Tibial artery (tissue), 4 donors: Measurements from ENCODE around the gene EDDM3A.
"Not testable (repeated sequence)": the region's sequence is repeated elsewhere in the genome, so short reads cannot be mapped to it uniquely, and the experiment has no call there.

Source experiments
- DNase-seq, 2 donors: peaks; one replicate each; pipeline ENCODE4 v3.0.0-alpha.2; 2019
- H3K27ac ChIP-seq, 2 donors: fragments of 200-600 bp; sonication (generic) in 1 of 2; 1 replicate in 1 of 2; 2 replicates in 1 of 2; pipeline ENCODE4 v1.5.1; 2018 to 2019; ENCODE audit warnings: mild to moderate bottlenecking in 1 of 2
- H3K27me3 ChIP-seq, 2 donors: fragments of 200-600 bp; sonication (generic) in 1 of 2; one replicate each; pipeline versions ENCODE4 v1.5.1 to v1.6.0; 2016 to 2019
- H3K36me3 ChIP-seq, 3 donors: fragments of 200-600 bp; sonication (generic) in 2 of 3; one replicate each; pipeline ENCODE4 v1.5.1; 2016 to 2019; ENCODE audit warnings: mild to moderate bottlenecking in 2 of 3
- H3K4me1 ChIP-seq, 4 donors: fragments of 200-600 bp; sonication (generic) in 2 of 4; 1 replicate in 3 of 4; 2 replicates in 1 of 4; pipeline ENCODE4 v1.5.1; 2016 to 2019
- H3K4me3 ChIP-seq, 2 donors: fragments of 200-600 bp; sonication (generic) in 1 of 2; 1 replicate in 1 of 2; 2 replicates in 1 of 2; pipeline ENCODE4 v1.5.1; 2018 to 2019; ENCODE audit warnings: mild to moderate bottlenecking in 2 of 2
- H3K9me3 ChIP-seq, 3 donors: fragments of 200-600 bp; sonication (generic) in 1 of 3; one replicate each; pipeline ENCODE4 v1.5.1; 2016 to 2019
- intact Hi-C: fragments of 100-400 bp; cut with DNase I; formaldehyde crosslinking; loops from one replicate; pipeline ENCODE4 v1.15.0; 2023; ENCODE audit warnings: low total_unique reads
- TF ChIP-seq, protein P1 (sequence below), 2 experiments: fragments of 200-600 bp in 1 of 2; fragments of 450-650 bp in 1 of 2; IDR thresholded peaks; one replicate each; pipeline ENCODE4 v1.5.1; 2017 to 2019; ENCODE audit warnings: antibody characterized with exemption in 2 of 2, mild to moderate bottlenecking in 1 of 2, moderate library complexity in 1 of 2

Gene EDDM3A

DNA sequence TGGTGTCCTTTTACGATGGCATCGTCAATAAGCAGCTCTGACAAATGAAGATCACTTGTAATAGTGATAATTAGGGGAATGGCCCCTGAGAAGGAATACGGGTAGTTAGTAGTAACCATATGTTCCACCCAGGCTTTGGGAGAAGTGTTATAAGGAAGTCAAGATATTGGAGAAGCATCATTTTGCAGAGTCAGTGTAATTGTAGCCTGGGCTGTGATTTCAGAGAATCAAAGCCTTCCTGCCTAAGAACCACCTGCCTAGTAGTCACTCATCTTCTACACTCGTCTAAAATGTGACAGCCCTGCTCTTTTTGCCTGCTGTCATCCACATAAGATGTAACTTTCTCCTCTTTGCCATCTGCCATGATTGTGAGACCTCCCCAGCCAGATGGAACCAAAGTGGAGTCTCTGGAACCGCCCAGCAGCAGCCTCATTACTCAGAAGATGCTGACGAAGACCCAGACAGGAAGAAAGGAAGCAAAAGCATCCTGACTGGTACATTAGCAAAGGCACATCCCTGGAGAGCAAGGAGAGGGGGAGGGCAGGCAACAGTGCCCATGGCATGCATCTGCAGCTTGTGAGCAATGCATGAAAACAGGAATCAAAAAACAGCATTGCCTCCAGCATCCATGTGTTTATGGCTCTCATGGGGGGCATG is 12.6 kb upstream of the EDDM3A start:
- no peak overlapping the region for H3K4me3 ChIP-seq
- no peaks in the 10 kb centered on the region for H3K27me3 ChIP-seq
- DNase-seq = peak in 1 of 2 donors; percentile 25
- no peak overlapping the region for H3K27ac ChIP-seq
- no peaks in the 10 kb centered on the region for H3K4me1 ChIP-seq
- TF ChIP-seq, protein P1, sequence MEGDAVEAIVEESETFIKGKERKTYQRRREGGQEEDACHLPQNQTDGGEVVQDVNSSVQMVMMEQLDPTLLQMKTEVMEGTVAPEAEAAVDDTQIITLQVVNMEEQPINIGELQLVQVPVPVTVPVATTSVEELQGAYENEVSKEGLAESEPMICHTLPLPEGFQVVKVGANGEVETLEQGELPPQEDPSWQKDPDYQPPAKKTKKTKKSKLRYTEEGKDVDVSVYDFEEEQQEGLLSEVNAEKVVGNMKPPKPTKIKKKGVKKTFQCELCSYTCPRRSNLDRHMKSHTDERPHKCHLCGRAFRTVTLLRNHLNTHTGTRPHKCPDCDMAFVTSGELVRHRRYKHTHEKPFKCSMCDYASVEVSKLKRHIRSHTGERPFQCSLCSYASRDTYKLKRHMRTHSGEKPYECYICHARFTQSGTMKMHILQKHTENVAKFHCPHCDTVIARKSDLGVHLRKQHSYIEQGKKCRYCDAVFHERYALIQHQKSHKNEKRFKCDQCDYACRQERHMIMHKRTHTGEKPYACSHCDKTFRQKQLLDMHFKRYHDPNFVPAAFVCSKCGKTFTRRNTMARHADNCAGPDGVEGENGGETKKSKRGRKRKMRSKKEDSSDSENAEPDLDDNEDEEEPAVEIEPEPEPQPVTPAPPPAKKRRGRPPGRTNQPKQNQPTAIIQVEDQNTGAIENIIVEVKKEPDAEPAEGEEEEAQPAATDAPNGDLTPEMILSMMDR (IDR thresholded peaks at IDR 0.05) = no peak
- intact Hi-C loops = no loop called here
- H3K36me3 ChIP-seq = no peaks in the 10 kb centered on the region
- H3K9me3 ChIP-seq = no peaks in the 10 kb centered on the region

GRCh38 chr14:20733684-20734429 is 11.8 kb upstream of the EDDM3A start:
- TF ChIP-seq, protein P1 (IDR thresholded peaks at IDR 0.05) = no peak
- DNase-seq = no peak
- Histone ChIP-seq H3K27ac (no peak overlapping the region), H3K36me3 (no peaks in the 10 kb centered on the region), H3K4me3 (no peak overlapping the region), H3K9me3 (no peaks in the 10 kb centered on the region), H3K27me3 (no peaks in the 10 kb centered on the region), H3K4me1 (no peaks in the 10 kb centered on the region)
- intact Hi-C loops = no loop called here

DNA sequence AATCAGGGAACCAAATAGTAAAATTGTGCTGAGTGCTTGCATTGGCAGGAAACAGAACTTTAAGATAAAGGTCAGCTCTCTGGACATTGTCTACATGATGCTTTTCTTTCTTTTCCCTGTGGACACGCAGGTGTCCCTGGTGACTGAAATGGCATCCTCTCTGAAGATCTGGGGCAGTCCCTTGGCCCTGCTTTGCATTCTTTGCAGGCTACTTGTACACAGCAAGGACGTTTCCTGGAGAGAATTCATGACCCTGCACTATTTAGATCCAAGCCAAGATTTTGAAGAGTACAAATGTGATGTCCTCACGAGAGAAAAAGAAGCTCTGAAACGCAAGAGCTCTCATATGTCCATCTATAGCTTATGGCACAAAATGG is 11.3 kb upstream of the EDDM3A start:
- intact Hi-C loops = no loop called here
- H3K4me1 ChIP-seq = no peaks in the 10 kb centered on the region
- no peak overlapping the region for H3K27ac ChIP-seq
- TF ChIP-seq, protein P1 (IDR thresholded peaks at IDR 0.05) = no peak
- H3K4me3 ChIP-seq = no peak overlapping the region
- DNase-seq = no peak
- no peaks in the 10 kb centered on the region for H3K9me3 ChIP-seq
- H3K27me3 ChIP-seq = no peaks in the 10 kb centered on the region
- no peaks in the 10 kb centered on the region for H3K36me3 ChIP-seq

GRCh38 chr14:20738292-20738691 is 7.4 kb upstream of the EDDM3A start:
- H3K27me3 ChIP-seq, H3K9me3 ChIP-seq, H3K4me3 ChIP-seq, H3K4me1 ChIP-seq, intact Hi-C loops, H3K36me3 ChIP-seq, H3K27ac ChIP-seq, DNase-seq: not testable (repeated sequence)

GRCh38 chr14:20742132-20742531 is 3.6 kb upstream of the EDDM3A start:
- no peak for DNase-seq
- Histone ChIP-seq H3K4me1 (no peaks in the 10 kb centered on the region), H3K4me3 (no peak overlapping the region), H3K27me3 (no peaks in the 10 kb centered on the region), H3K27ac (no peak overlapping the region), H3K9me3 (no peaks in the 10 kb centered on the region), H3K36me3 (no peaks in the 10 kb centered on the region)
- intact Hi-C loops = no loop called here
- TF ChIP-seq, protein P1 (IDR thresholded peaks at IDR 0.05) = no peak

DNA sequence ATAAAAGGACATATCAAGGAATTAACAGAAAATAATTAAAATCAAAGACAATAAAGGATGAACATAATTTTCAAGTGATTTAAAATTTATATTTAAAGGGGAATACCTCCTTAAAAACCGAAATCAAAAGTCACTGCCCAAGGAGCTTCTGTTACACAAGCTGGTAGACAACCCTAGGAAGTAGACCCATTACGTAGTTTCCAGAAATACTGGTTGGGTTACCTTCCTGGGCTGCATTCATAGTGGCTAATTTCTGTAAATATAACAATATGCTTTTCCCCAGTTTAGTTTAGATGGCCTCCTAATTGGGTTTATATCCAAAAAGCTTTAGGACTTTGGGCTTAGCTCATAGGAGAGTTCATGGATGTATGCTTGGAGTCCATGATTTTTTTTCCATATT is 2.1 kb upstream of the EDDM3A start:
- Histone ChIP-seq H3K9me3 (no peaks in the 10 kb centered on the region), H3K36me3 (no peaks in the 10 kb centered on the region), H3K4me1 (no peaks in the 10 kb centered on the region), H3K27me3 (no peaks in the 10 kb centered on the region), H3K27ac (no peak overlapping the region), H3K4me3 (no peak overlapping the region)
- TF ChIP-seq, protein P1 (IDR thresholded peaks at IDR 0.05) = no peak
- no peak for DNase-seq
- intact Hi-C loops = no loop called here
